Osteocyte (in vitro differentiated cells): Measurements from ENCODE around the gene RABGAP1L. TPM values are rescaled to one million over a fixed set of nuclear protein-coding genes. Genes with fewer than 3 reads are reported as not detected.

Experiments used
- DNase-seq: peaks from one replicate; pipeline ENCODE4 v3.0.0; 2021; ENCODE audit warnings: mixed read lengths; ENCODE audit not compliant: unreplicated experiment; ENCODE audit errors: extremely low spot score
- H3K27ac Mint-ChIP-seq: one replicate; pipeline ENCODE4 v1.8.0; 2021; ENCODE audit warnings: mild to moderate bottlenecking, mixed read lengths; ENCODE audit not compliant: unreplicated experiment
- H3K27me3 Mint-ChIP-seq: one replicate; pipeline ENCODE4 v1.8.0; 2021; ENCODE audit warnings: mixed read lengths; ENCODE audit not compliant: unreplicated experiment
- H3K36me3 Mint-ChIP-seq: one replicate; pipeline ENCODE4 v1.8.0; 2021; ENCODE audit warnings: mixed read lengths; ENCODE audit not compliant: unreplicated experiment
- H3K4me1 Mint-ChIP-seq: one replicate; pipeline ENCODE4 v1.8.0; 2021; ENCODE audit warnings: mixed read lengths; ENCODE audit not compliant: unreplicated experiment
- H3K4me3 Mint-ChIP-seq: one replicate; pipeline ENCODE4 v1.8.0; 2021; ENCODE audit warnings: mild to moderate bottlenecking, moderate library complexity, mixed read lengths; ENCODE audit not compliant: unreplicated experiment
- H3K9me3 Mint-ChIP-seq: one replicate; pipeline ENCODE4 v1.8.0; 2021; ENCODE audit warnings: mixed read lengths; ENCODE audit not compliant: unreplicated experiment
- CTCF ChIP-seq: fragments of 200-600 bp; sonication (generic); IDR thresholded peaks from 2 replicates; pipeline ENCODE4 v1.5.0; 2021; ENCODE audit warnings: antibody characterized with exemption, mild to moderate bottlenecking, moderate library complexity
- total RNA-seq: library from RNA; stranded (reverse); gene quantifications from 2 replicates; pipeline ENCODE4 v1.2.1, GENCODE V29; 2021

Gene RABGAP1L
- total RNA-seq, 1 donor from 2014 or later, result 29.3 TPM

- H3K27ac Mint-ChIP-seq, result no peak overlapping the region
- H3K4me3 Mint-ChIP-seq, result no peak overlapping the region
- H3K27me3 Mint-ChIP-seq, result no peaks in the 10 kb centered on the region
- H3K36me3 Mint-ChIP-seq, result no peaks in the 10 kb centered on the region
- DNase-seq, result no peak
- H3K9me3 Mint-ChIP-seq, result no peaks in the 10 kb centered on the region
- TF ChIP-seq CTCF, result no peak
- no peaks in the 10 kb centered on the region for H3K4me1 Mint-ChIP-seq
Measured at GRCh38 chr1:174825806-174826205, 666.5 kb downstream of the RABGAP1L start.

GRCh38 chr1:174828264-174828663 is 668.9 kb downstream of the RABGAP1L start:
- no peak for DNase-seq
- no peak overlapping the region for H3K4me3 Mint-ChIP-seq
- no peaks in the 10 kb centered on the region for H3K9me3 Mint-ChIP-seq
- no peaks in the 10 kb centered on the region for H3K27me3 Mint-ChIP-seq
- TF ChIP-seq CTCF, result no peak
- H3K27ac Mint-ChIP-seq, result no peak overlapping the region
- H3K4me1 Mint-ChIP-seq, result no peaks in the 10 kb centered on the region
- no peaks in the 10 kb centered on the region for H3K36me3 Mint-ChIP-seq

- H3K36me3 Mint-ChIP-seq, result no peaks in the 10 kb centered on the region
- no peak for TF ChIP-seq CTCF
- no peak overlapping the region for H3K4me3 Mint-ChIP-seq
- no peak for DNase-seq
- H3K9me3 Mint-ChIP-seq, result no peaks in the 10 kb centered on the region
- no peaks in the 10 kb centered on the region for H3K27me3 Mint-ChIP-seq
- H3K4me1 Mint-ChIP-seq, result no peaks in the 10 kb centered on the region
- no peak overlapping the region for H3K27ac Mint-ChIP-seq
Measured at GRCh38 chr1:174829990-174830389, 670.7 kb downstream of the RABGAP1L start.

GRCh38 chr1:174836543-174836942 is 677.2 kb downstream of the RABGAP1L start:
- Mint-ChIP-seq H3K9me3 (no peaks in the 10 kb centered on the region), H3K4me3 (no peak overlapping the region), H3K36me3 (no peaks in the 10 kb centered on the region), H3K27ac (no peak overlapping the region), H3K4me1 (no peaks in the 10 kb centered on the region), H3K27me3 (no peaks in the 10 kb centered on the region)
- DNase-seq, result no peak
- TF ChIP-seq CTCF, result no peak

- Mint-ChIP-seq H3K27me3 (no peaks in the 10 kb centered on the region), H3K4me3 (no peak overlapping the region), H3K27ac (no peak overlapping the region), H3K36me3 (no peaks in the 10 kb centered on the region), H3K4me1 (no peaks in the 10 kb centered on the region), H3K9me3 (no peaks in the 10 kb centered on the region)
- no peak for DNase-seq
- TF ChIP-seq CTCF, result no peak
Measured at GRCh38 chr1:174837386-174837785, 678.1 kb downstream of the RABGAP1L start.
